NCI-H187 treated with DMSO at 0.1 percent for 48 hours (cell line): ENCODE results near the gene VAC14.
"Not testable (repeated sequence)": the region's sequence is repeated elsewhere in the genome, so short reads cannot be mapped to it uniquely, and the experiment has no call there.

ENCODE experiments used
- DNase-seq: peaks from one replicate; lab custom pipeline; 2025; lab: John Stamatoyannopoulos, UW

The VAC14 gene

GRCh38 chr16:70800781-70801480 is at the start of gene VAC14:
Gene VAC14, minus strand, starts transcription at chr16:70801158. Its CDS starts 258 bp downstream, at chr16:70800900.
- peak; percentile 33 for DNase-seq

GRCh38 chr16:70823498-70824118 is 22.6 kb upstream of the VAC14 start:
- not testable (repeated sequence) for DNase-seq

- not testable (repeated sequence) for DNase-seq
Measured at GRCh38 chr16:70822734-70823133, 21.8 kb upstream of the VAC14 start.

GRCh38 chr16:70818088-70818487 is 17.1 kb upstream of the VAC14 start:
- not testable (repeated sequence) for DNase-seq

- DNase-seq, result no peak
Measured at GRCh38 chr16:70809392-70810060, 8.6 kb upstream of the VAC14 start.

- DNase-seq, result no peak
Measured at GRCh38 chr16:70808371-70808770, 7.4 kb upstream of the VAC14 start.

- no peak for DNase-seq
Measured at GRCh38 chr16:70805787-70806186, 4.8 kb upstream of the VAC14 start.

- no peak for DNase-seq
Measured at GRCh38 chr16:70805380-70805779, 4.4 kb upstream of the VAC14 start.

GRCh38 chr16:70804734-70805169 is 3.8 kb upstream of the VAC14 start:
- DNase-seq, result no peak

- DNase-seq, result no peak
Measured at GRCh38 chr16:70804153-70804733, 3.3 kb upstream of the VAC14 start.

GRCh38 chr16:70803319-70803718 is 2.4 kb upstream of the VAC14 start:
- DNase-seq, result no peak

GRCh38 chr16:70801611-70802010 is 653 bp upstream of the VAC14 start:
- DNase-seq, result no peak

- no peak for DNase-seq
Measured at GRCh38 chr16:70800311-70800710, 647 bp downstream of the VAC14 start.

GRCh38 chr16:70796301-70796700 is 4.7 kb downstream of the VAC14 start:
- DNase-seq, result no peak

GRCh38 chr16:70795296-70795912 is 5.6 kb downstream of the VAC14 start:
- DNase-seq, result no peak

- no peak for DNase-seq
Measured at GRCh38 chr16:70793851-70794502, 7.0 kb downstream of the VAC14 start.

GRCh38 chr16:70790815-70791214 is 10.1 kb downstream of the VAC14 start:
- no peak for DNase-seq

- DNase-seq, result no peak
Measured at GRCh38 chr16:70789595-70790447, 11.1 kb downstream of the VAC14 start.

GRCh38 chr16:70788668-70789594 is 12.0 kb downstream of the VAC14 start:
- DNase-seq, result no peak
